ENCODE data around the gene TMEM135.

DNA sequence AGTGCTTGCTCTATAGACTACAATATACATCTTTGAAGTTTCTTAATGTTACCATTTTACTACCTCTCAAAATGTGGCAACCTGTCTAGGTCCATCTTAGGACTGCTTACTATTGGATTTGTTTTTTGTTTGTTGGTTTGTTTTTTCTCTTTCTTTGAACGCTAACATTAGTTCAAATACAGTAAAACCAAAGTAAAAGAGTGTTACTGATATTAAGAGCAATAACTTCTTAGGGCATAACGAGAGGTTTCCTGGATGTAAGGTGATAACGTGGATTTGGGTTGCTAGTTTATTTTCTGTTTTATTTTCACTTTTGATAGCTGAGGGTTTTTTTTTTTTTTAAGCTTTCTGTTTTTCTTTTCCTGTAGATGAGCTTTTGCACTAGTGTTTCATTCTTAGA is 43.6 kb downstream of the TMEM135 start:
- TF ChIP-seq POLR2A (IDR thresholded peaks at IDR 0.05; ENCODE audit: low read depth, low read length) = no peak
- no peak for TF ChIP-seq POLR2AphosphoS5 (IDR thresholded peaks at IDR 0.05; ENCODE audit: low read depth, low read length)
